ENCODE data around the gene LRIG2. TPM values are rescaled to one million over a fixed set of nuclear protein-coding genes. Genes with fewer than 3 reads are reported as not detected.

The LRIG2 gene
- total and polyA plus RNA-seq, 2 experiments from 2014 or later, result 10.0 to 40.4 TPM

- TF ChIP-seq, protein P1, sequence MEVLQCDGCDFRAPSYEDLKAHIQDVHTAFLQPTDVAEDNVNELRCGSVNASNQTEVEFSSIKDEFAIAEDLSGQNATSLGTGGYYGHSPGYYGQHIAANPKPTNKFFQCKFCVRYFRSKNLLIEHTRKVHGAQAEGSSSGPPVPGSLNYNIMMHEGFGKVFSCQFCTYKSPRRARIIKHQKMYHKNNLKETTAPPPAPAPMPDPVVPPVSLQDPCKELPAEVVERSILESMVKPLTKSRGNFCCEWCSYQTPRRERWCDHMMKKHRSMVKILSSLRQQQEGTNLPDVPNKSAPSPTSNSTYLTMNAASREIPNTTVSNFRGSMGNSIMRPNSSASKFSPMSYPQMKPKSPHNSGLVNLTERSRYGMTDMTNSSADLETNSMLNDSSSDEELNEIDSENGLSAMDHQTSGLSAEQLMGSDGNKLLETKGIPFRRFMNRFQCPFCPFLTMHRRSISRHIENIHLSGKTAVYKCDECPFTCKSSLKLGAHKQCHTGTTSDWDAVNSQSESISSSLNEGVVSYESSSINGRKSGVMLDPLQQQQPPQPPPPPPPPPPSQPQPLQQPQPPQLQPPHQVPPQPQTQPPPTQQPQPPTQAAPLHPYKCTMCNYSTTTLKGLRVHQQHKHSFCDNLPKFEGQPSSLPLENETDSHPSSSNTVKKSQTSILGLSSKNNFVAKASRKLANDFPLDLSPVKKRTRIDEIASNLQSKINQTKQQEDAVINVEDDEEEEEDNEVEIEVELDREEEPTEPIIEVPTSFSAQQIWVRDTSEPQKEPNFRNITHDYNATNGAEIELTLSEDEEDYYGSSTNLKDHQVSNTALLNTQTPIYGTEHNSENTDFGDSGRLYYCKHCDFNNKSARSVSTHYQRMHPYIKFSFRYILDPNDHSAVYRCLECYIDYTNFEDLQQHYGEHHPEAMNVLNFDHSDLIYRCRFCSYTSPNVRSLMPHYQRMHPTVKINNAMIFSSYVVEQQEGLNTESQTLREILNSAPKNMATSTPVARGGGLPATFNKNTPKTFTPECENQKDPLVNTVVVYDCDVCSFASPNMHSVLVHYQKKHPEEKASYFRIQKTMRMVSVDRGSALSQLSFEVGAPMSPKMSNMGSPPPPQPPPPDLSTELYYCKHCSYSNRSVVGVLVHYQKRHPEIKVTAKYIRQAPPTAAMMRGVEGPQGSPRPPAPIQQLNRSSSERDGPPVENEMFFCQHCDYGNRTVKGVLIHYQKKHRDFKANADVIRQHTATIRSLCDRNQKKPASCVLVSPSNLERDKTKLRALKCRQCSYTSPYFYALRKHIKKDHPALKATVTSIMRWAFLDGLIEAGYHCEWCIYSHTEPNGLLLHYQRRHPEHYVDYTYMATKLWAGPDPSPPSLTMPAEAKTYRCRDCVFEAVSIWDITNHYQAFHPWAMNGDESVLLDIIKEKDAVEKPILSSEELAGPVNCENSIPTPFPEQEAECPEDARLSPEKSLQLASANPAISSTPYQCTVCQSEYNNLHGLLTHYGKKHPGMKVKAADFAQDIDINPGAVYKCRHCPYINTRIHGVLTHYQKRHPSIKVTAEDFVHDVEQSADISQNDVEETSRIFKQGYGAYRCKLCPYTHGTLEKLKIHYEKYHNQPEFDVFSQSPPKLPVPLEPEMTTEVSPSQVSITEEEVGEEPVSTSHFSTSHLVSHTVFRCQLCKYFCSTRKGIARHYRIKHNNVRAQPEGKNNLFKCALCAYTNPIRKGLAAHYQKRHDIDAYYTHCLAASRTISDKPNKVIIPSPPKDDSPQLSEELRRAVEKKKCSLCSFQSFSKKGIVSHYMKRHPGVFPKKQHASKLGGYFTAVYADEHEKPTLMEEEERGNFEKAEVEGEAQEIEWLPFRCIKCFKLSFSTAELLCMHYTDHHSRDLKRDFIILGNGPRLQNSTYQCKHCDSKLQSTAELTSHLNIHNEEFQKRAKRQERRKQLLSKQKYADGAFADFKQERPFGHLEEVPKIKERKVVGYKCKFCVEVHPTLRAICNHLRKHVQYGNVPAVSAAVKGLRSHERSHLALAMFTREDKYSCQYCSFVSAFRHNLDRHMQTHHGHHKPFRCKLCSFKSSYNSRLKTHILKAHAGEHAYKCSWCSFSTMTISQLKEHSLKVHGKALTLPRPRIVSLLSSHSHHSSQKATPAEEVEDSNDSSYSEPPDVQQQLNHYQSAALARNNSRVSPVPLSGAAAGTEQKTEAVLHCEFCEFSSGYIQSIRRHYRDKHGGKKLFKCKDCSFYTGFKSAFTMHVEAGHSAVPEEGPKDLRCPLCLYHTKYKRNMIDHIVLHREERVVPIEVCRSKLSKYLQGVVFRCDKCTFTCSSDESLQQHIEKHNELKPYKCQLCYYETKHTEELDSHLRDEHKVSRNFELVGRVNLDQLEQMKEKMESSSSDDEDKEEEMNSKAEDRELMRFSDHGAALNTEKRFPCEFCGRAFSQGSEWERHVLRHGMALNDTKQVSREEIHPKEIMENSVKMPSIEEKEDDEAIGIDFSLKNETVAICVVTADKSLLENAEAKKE (CRISPR knock-in tag; IDR thresholded peaks at IDR 0.05), result no peak
- TF ChIP-seq ZNF114 (CRISPR knock-in tag; IDR thresholded peaks at IDR 0.05) (no peak), NANOG (IDR thresholded peaks at IDR 0.05; ENCODE audit: borderline replicate concordance) (no peak), CTCF (conservative IDR thresholded peaks at IDR 0.05; ENCODE audit: low read depth in 2 of 2) (no peak), EZH2 (IDR thresholded peaks at IDR 0.05; ENCODE audit: low read depth, unreplicated experiment) (no peak), STAT1 (IDR thresholded peaks at IDR 0.05; ENCODE audit: unreplicated experiment) (no peak)
These were observed 60.8 kb downstream of the LRIG2 start (continued) for GRCh38 chr1:113133759-113134158.

- H3K4me3 ChIP-seq, result no peak overlapping the region
- H3K27ac ChIP-seq (ENCODE audit: low read depth), result 0 out of 2 replicates have a peak overlapping the region, but pooled peaks have one; percentile 16
- Mint-ChIP-seq H3K9me3 (no peaks in the 10 kb centered on the region), H3K4me1 (no peaks in the 10 kb centered on the region), H3K27ac (no peak overlapping the region), H3K4me3 (no peak overlapping the region), H3K36me3 (ENCODE audit: low read depth) (peaks cover 7% of the 10 kb centered on the region; the same call in 2 of the 3 replicates), H3K27me3 (ENCODE audit: insufficient read depth, low read depth, poor library complexity) (peaks cover 3% of the 10 kb centered on the region)
- no peak for DNase-seq (ENCODE audit: low spot score)
- no peaks in the 10 kb centered on the region for H4K20me1 ChIP-seq (replicated peaks; ENCODE audit: insufficient read depth)
- no peaks in the 10 kb centered on the region for H3K4me1 ChIP-seq (ENCODE audit: insufficient read depth)
- TF ChIP-seq CTCF (conservative IDR thresholded peaks at IDR 0.05; ENCODE audit: low read depth in 2 of 2) (no peak), NANOG (IDR thresholded peaks at IDR 0.05; ENCODE audit: borderline replicate concordance) (no peak), JUNB (IDR thresholded peaks at IDR 0.05; ENCODE audit: unreplicated experiment) (no peak), ZNF114 (CRISPR knock-in tag; IDR thresholded peaks at IDR 0.05) (no peak), EZH2 (IDR thresholded peaks at IDR 0.05; ENCODE audit: low read depth, unreplicated experiment) (no peak)
- H3K27me3 ChIP-seq (ENCODE audit: insufficient read depth), result no peaks in the 10 kb centered on the region
- no peaks in the 10 kb centered on the region for H3F3A ChIP-seq (replicated peaks; ENCODE audit: low read depth)
- peaks cover 6% of the 10 kb centered on the region; the same call in 1 of the 2 replicates for H3K36me3 ChIP-seq (ENCODE audit: insufficient read depth)
- no peak for ATAC-seq
- no peak overlapping the region for H3K4me2 ChIP-seq
- no peaks in the 10 kb centered on the region for H3K79me2 ChIP-seq (replicated peaks; ENCODE audit: insufficient read depth)
- no peaks in the 10 kb centered on the region for H3K9me2 ChIP-seq (ENCODE audit: insufficient read depth)
- no peak overlapping the region for H2AFZ ChIP-seq
These were observed 62.5 kb downstream of the LRIG2 start for GRCh38 chr1:113135460-113135859.
